Stimulated activated CD4-positive, alpha-beta T cell treated with anti-CD3 and anti-CD28 coated beads, Interleukin-15, amount 100 ng/mL, for 24 hours (primary cell): ENCODE measurements around the gene TREX2.

ENCODE experiments used
- DNase-seq: peaks from one replicate; pipeline ENCODE4 v3.0.0-alpha.2; 2020

The TREX2 gene

GRCh38 chrX:153454901-153455550, 9.2 kb upstream of the TREX2 start:
- no peak for DNase-seq

GRCh38 chrX:153450949-153451277, 5.1 kb upstream of the TREX2 start:
- no peak for DNase-seq

GRCh38 chrX:153450114-153450948, 4.5 kb upstream of the TREX2 start:
- DNase-seq = no peak

GRCh38 chrX:153449368-153450113, 3.7 kb upstream of the TREX2 start:
- DNase-seq = no peak

- no peak for DNase-seq
Measured at GRCh38 chrX:153448556-153449367, 2.9 kb upstream of the TREX2 start.

GRCh38 chrX:153447581-153447960, 1.7 kb upstream of the TREX2 start:
- DNase-seq = no peak

GRCh38 chrX:153446950-153447580, 1.2 kb upstream of the TREX2 start:
- no peak for DNase-seq

GRCh38 chrX:153446636-153446936, 730 bp upstream of the TREX2 start:
- DNase-seq = no peak

GRCh38 chrX:153445106-153445855, 575 bp downstream of the TREX2 start:
- no peak for DNase-seq

GRCh38 chrX:153444333-153445011, 1.4 kb downstream of the TREX2 start:
- DNase-seq = no peak

GRCh38 chrX:153443476-153444332, 2.2 kb downstream of the TREX2 start:
- no peak for DNase-seq

GRCh38 chrX:153442463-153442862, 3.4 kb downstream of the TREX2 start:
- no peak for DNase-seq

GRCh38 chrX:153441981-153442380, 3.9 kb downstream of the TREX2 start:
- DNase-seq = no peak

GRCh38 chrX:153441296-153441695, 4.6 kb downstream of the TREX2 start:
- DNase-seq = no peak

- DNase-seq = no peak
Measured at GRCh38 chrX:153440556-153441135, 5.2 kb downstream of the TREX2 start.

GRCh38 chrX:153439977-153440376, 5.9 kb downstream of the TREX2 start:
- DNase-seq = no peak

- no peak for DNase-seq
Measured at GRCh38 chrX:153438532-153438931, 7.3 kb downstream of the TREX2 start.

GRCh38 chrX:153435845-153436244, 10.0 kb downstream of the TREX2 start:
- no peak for DNase-seq

GRCh38 chrX:153434801-153435200, 11.1 kb downstream of the TREX2 start:
- DNase-seq = no peak

- no peak for DNase-seq
Measured at GRCh38 chrX:153433781-153434285, 12.0 kb downstream of the TREX2 start.
